Tibial artery (tissue), 4 donors: ENCODE results near the gene MATCAP1.

Experiments used
- DNase-seq, 2 donors: peaks; one replicate each; pipeline ENCODE4 v3.0.0-alpha.2; 2019
- H3K27ac ChIP-seq, 2 donors: fragments of 200-600 bp; sonication (generic) in 1 of 2; 1 replicate in 1 of 2; 2 replicates in 1 of 2; pipeline ENCODE4 v1.5.1; 2018 to 2019; ENCODE audit warnings: mild to moderate bottlenecking in 1 of 2
- H3K27me3 ChIP-seq, 2 donors: fragments of 200-600 bp; sonication (generic) in 1 of 2; one replicate each; pipeline versions ENCODE4 v1.5.1 to v1.6.0; 2016 to 2019
- H3K36me3 ChIP-seq, 3 donors: fragments of 200-600 bp; sonication (generic) in 2 of 3; one replicate each; pipeline ENCODE4 v1.5.1; 2016 to 2019; ENCODE audit warnings: mild to moderate bottlenecking in 2 of 3
- H3K4me1 ChIP-seq, 4 donors: fragments of 200-600 bp; sonication (generic) in 2 of 4; 1 replicate in 3 of 4; 2 replicates in 1 of 4; pipeline ENCODE4 v1.5.1; 2016 to 2019
- H3K4me3 ChIP-seq, 2 donors: fragments of 200-600 bp; sonication (generic) in 1 of 2; 1 replicate in 1 of 2; 2 replicates in 1 of 2; pipeline ENCODE4 v1.5.1; 2018 to 2019; ENCODE audit warnings: mild to moderate bottlenecking in 2 of 2
- H3K9me3 ChIP-seq, 3 donors: fragments of 200-600 bp; sonication (generic) in 1 of 3; one replicate each; pipeline ENCODE4 v1.5.1; 2016 to 2019
- CTCF ChIP-seq, 2 experiments: fragments of 200-600 bp in 1 of 2; fragments of 450-650 bp in 1 of 2; IDR thresholded peaks; one replicate each; pipeline ENCODE4 v1.5.1; 2017 to 2019; ENCODE audit warnings: antibody characterized with exemption in 2 of 2, mild to moderate bottlenecking in 1 of 2, moderate library complexity in 1 of 2
- intact Hi-C: fragments of 100-400 bp; cut with DNase I; formaldehyde crosslinking; loops from one replicate; pipeline ENCODE4 v1.15.0; 2023; ENCODE audit warnings: low total_unique reads

MATCAP1 gene

DNA sequence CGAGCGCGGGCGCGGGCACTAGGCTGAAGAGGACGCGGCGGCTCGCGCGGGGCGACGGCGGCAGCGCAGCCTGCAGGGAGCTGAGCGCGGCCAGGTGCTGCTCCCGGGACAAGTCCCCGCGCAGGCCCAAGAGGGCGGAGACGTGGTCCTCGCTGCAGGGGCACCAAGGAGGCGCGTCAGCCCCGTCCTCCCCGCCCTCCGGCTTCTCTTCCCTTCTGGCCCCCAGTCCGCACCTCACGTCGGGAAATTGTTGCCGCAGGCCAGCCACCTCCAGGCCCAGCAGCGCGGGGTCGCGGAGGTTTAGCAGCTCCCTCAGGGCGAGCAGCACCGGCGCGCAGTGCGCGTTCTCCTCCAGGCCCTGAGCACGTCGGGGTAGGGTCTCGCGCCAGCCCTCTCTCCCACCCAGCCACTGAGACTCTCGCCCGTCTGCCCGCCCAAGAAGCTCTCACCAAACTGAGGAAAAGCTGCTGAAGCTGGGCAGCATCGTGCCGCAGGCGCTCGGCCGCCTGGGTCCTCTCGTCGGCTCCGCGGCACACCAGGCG lies 761 bp upstream of the MATCAP1 start:
- Histone ChIP-seq H3K27me3 (no peaks in the 10 kb centered on the region), H3K36me3 (no peaks in the 10 kb centered on the region), H3K27ac (peak overlapping the region; percentile 84 to 97), H3K9me3 (no peaks in the 10 kb centered on the region), H3K4me1 (peaks cover 0 to 33% (median 26%) of the 10 kb centered on the region in 4 donors), H3K4me3 (peak overlapping the region; percentile 66 to 90)
- no peak for DNase-seq
- intact Hi-C loops: loop anchor here (10.0 kb wide), 2 partner anchors 160 to 210 kb away; partner anchors contain the start of gene CBFB
- no peak for TF ChIP-seq CTCF (IDR thresholded peaks at IDR 0.05)

- Histone ChIP-seq H3K4me1 (peaks cover 0 to 40% (median 33%) of the 10 kb centered on the region in 4 donors), H3K27me3 (no peaks in the 10 kb centered on the region), H3K4me3 (peak overlapping the region; percentile 66 to 90), H3K9me3 (no peaks in the 10 kb centered on the region), H3K27ac (peak overlapping the region; percentile 84 to 97), H3K36me3 (no peaks in the 10 kb centered on the region)
- TF ChIP-seq CTCF (IDR thresholded peaks at IDR 0.05): no peak
- DNase-seq: no peak
- intact Hi-C loops: loop anchor here (10.0 kb wide), 2 partner anchors 158 to 208 kb away; partner anchors contain the start of gene CBFB
These were observed 508 bp downstream of the MATCAP1 start for GRCh38 chr16:67183284-67183626.

DNA sequence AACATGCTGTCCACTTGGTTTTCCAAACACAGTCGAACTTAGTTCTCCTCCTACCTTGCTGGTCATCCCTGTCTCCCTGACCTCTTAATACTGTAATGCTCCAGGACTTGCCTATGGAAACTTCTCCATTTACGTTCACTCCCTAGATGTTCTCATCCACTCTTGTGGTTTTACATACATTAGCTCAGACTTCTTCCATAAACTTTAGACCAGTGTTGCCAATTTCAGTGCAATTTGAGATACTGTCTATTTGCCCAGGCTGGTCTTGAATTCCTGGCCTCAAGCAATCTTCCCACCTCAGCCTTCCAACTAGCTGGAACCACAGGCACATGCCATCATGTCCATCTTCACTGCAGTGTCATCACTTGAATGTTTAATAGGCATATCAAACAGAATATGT lies 1.5 kb downstream of the MATCAP1 start:
- peaks cover 0 to 47% (median 41%) of the 10 kb centered on the region in 4 donors for H3K4me1 ChIP-seq
- H3K27me3 ChIP-seq: no peaks in the 10 kb centered on the region
- H3K27ac ChIP-seq: no peak overlapping the region
- H3K4me3 ChIP-seq: no peak overlapping the region
- intact Hi-C loops: loop anchor here (10.0 kb wide), 2 partner anchors 157 to 207 kb away; partner anchors contain the start of gene CBFB
- no peak for TF ChIP-seq CTCF (IDR thresholded peaks at IDR 0.05)
- H3K9me3 ChIP-seq: no peaks in the 10 kb centered on the region
- no peak for DNase-seq
- no peaks in the 10 kb centered on the region for H3K36me3 ChIP-seq

DNA sequence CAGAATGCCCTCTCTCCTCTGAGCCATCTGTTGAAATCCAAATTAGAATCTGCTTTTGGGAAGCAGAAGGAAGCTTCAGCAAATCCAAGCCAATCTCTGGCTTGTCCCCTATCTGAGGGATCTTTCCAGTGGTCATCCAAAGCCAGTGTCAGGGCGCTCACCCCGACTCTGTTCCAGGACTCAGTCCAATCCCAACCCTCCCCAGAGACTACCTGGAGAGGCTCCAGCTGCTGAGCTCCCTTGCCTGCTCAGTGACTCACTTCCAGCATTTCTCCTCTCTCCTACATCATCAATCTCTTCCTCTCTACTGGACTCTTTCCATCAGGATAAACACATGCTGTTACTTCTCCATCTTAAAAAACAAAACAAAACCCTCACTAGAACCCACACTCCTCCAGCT lies 2.4 kb downstream of the MATCAP1 start:
- Histone ChIP-seq H3K9me3 (no peaks in the 10 kb centered on the region), H3K27ac (no peak overlapping the region), H3K4me1 (peaks cover 0 to 47% (median 41%) of the 10 kb centered on the region in 4 donors), H3K27me3 (no peaks in the 10 kb centered on the region), H3K36me3 (peaks cover 0 to 4% (median 0%) of the 10 kb centered on the region in 3 donors), H3K4me3 (no peak overlapping the region)
- DNase-seq: no peak
- intact Hi-C loops: loop anchor here (10.0 kb wide), 2 partner anchors 157 to 207 kb away; partner anchors contain the start of gene CBFB
- TF ChIP-seq CTCF (IDR thresholded peaks at IDR 0.05): no peak

DNA sequence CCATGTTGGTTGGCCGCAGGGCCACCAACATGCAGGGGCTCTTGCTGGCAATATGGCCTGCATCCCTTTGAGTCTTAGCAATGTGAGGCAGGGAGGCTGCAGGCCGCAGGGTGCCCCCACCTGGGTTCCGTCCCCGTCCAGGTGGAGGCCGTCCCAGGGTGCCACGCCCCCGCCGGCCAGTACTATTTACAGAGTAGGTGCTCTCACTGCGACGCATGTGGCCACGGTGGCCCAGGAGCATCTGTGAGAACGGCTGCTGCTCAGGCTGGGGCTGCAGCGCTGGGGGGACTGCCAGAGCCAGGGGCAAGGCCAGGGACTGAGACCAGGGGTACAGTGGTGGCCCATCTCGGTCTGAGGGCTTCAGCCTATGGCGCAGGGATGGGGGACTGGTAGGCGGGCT lies 3.6 kb downstream of the MATCAP1 start:
- Histone ChIP-seq H3K36me3 (peaks cover 0 to 9% (median 5%) of the 10 kb centered on the region in 3 donors), H3K27ac (no peak overlapping the region), H3K27me3 (no peaks in the 10 kb centered on the region), H3K9me3 (no peaks in the 10 kb centered on the region), H3K4me3 (no peak overlapping the region), H3K4me1 (peaks cover 0 to 43% (median 36%) of the 10 kb centered on the region in 4 donors)
- no peak for TF ChIP-seq CTCF (IDR thresholded peaks at IDR 0.05)
- no peak for DNase-seq
- intact Hi-C loops: loop anchor here (10.0 kb wide), 2 partner anchors 155 to 205 kb away; partner anchors contain the start of gene CBFB
